Large intestine (tissue), 3 donors: ENCODE data around the gene DBX1. TPM values are rescaled to one million over a fixed set of nuclear protein-coding genes. Genes with fewer than 3 reads are reported as not detected.

Experiments
- DNase-seq, 2 donors: peaks; one replicate each; pipeline versions ENCODE4 v3.0.0 to v3.0.0-alpha.2; 2013
- H3K27ac ChIP-seq: one replicate; pipeline ENCODE4 v1.5.1; 2013; ENCODE audit warnings: low read length
- H3K27me3 ChIP-seq: 2 replicates; pipeline ENCODE4 v1.6.1; 2013; ENCODE audit warnings: low read length; ENCODE audit not compliant: control insufficient read depth, insufficient read depth
- H3K36me3 ChIP-seq: 2 replicates; pipeline ENCODE4 v1.6.1; 2013; ENCODE audit warnings: low read length; ENCODE audit not compliant: control insufficient read depth, insufficient read depth
- H3K4me1 ChIP-seq: one replicate; pipeline ENCODE4 v1.6.1; 2013; ENCODE audit warnings: low read length; ENCODE audit not compliant: control insufficient read depth, insufficient read depth
- H3K4me3 ChIP-seq: one replicate; pipeline ENCODE4 v1.5.1; 2013; ENCODE audit warnings: low read length
- H3K9me3 ChIP-seq: one replicate; pipeline ENCODE4 v1.6.1; 2013; ENCODE audit warnings: mild to moderate bottlenecking, low read depth, low read length, moderate library complexity; ENCODE audit not compliant: control insufficient read depth
- WGBS: methylation state at CpG from one replicate; pipeline ENCODE4 v1.1.5; 2013; ENCODE audit warnings: low lambda C conversion rate; ENCODE audit not compliant: insufficient coverage; 5-methylcytosine and 5-hydroxymethylcytosine counted together
- polyA plus RNA-seq: library from polyadenylated mRNA; unstranded; fragments of 120-200 nt; gene quantifications from one replicate; pipeline ENCODE4 v1.2.1, GENCODE V29; 2013

DBX1 gene
- polyA plus RNA-seq, 1 donor = not detected

GRCh38 chr11:20110908-20111669 lies 49.2 kb downstream of the DBX1 start:
- H3K27ac ChIP-seq = no peak overlapping the region
- H3K4me1 ChIP-seq = peaks cover 17% of the 10 kb centered on the region
- no peak overlapping the region for H3K4me3 ChIP-seq

DNA sequence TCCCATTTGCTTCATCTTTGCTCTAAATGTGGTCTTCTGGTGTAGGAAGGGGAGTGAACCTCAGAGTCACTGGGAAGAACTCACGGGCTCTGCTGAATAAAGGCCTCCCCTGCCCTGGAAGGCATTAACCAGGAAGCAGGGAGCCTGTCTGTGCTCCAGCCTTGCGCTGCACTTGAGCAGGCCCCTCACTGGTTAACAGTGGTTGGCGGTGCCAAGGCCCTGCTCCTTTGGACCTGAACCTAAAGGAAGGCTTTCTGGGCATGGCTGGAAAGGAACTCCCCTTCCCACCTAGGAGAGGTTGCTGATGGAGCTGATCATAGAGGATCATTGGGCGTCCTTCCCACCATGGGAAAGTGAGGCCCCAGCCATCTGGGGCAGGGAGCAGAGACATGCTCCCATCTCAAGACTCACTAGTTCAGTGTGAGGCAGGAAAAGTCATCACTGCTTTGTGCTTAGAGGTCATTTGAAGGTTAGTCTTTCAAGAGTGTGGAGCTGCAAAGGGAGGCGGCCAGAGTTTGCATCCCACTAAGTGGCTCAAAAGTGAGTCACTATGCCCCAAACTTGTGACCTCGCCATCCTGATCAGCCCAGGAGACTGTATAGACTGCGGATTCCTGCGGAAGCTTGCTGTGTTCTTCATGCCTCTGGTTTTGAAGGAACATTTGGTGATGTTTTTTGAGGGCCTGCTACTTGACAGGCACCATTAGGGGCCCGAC lies 50.4 kb downstream of the DBX1 start:
- H3K27me3 ChIP-seq = no peaks in the 10 kb centered on the region
- H3K9me3 ChIP-seq = no peaks in the 10 kb centered on the region
- peaks cover 17% of the 10 kb centered on the region for H3K4me1 ChIP-seq
- no peak overlapping the region for H3K27ac ChIP-seq
- DNase-seq = no peak
- peaks cover 15% of the 10 kb centered on the region for H3K36me3 ChIP-seq
- 100% methylated on average over 1 of the region's 9 CpGs for WGBS
- no peak overlapping the region for H3K4me3 ChIP-seq

More at GRCh38 chr11:20110908-20111669, 49.2 kb downstream of the DBX1 start:
- Histone ChIP-seq H3K27me3 (no peaks in the 10 kb centered on the region), H3K36me3 (peaks cover 7% of the 10 kb centered on the region), H3K9me3 (no peaks in the 10 kb centered on the region)
- no CpG with 5 or more reads among the region's 8 CpGs for WGBS
- DNase-seq = peak; percentile 57 to 63

Other genes starting within 250 kb of the DBX1 start
- 25.0 TPM for gene HTATIP2, start 203.2 kb upstream of the DBX1 start, polyA plus RNA-seq
- gene PRMT3, start 227.2 kb upstream of the DBX1 start, polyA plus RNA-seq = 17.2 TPM